Astrocyte (in vitro differentiated cells and primary cell): ENCODE data around the gene VWA5B1.

ENCODE experiments used
- CTCF ChIP-seq: IDR thresholded peaks from 2 replicates; pipeline ENCODE4 v1.5.1; 2011; ENCODE audit warnings: low read depth, mild to moderate bottlenecking, inconsistent platforms, low read length, moderate library complexity; ENCODE audit not compliant: insufficient read depth
- EZH2 ChIP-seq: IDR thresholded peaks from 2 replicates; pipeline ENCODE4 v1.6.1; 2012; ENCODE audit warnings: mild to moderate bottlenecking, low read length, inconsistent platforms; ENCODE audit not compliant: insufficient read depth

DNA sequence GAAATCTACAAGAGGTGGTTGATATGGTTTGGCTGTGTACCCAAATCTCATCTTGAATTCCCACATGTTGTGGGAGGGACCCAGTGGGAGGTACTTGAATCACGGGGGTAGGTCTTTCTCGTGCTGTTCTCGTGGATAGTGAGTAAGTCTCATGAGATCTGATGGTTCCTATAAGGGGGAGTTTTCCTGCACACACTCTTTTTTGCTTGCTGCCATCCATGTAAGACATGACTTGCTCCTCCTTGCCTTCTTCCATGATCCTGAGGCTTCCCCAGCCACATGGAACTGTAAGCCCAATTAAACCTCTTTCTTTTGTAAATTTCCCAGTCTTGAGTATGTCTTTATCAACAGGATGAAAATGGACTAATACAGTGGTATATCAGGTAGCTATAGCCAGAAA, 5.2 kb upstream of the VWA5B1 start:
- TF ChIP-seq CTCF (no peak), EZH2 (no peak)
